Measurements from ENCODE around the gene CPA5.

Gene CPA5

GRCh38 chr7:130365511-130366441 is 21.2 kb downstream of the CPA5 start:
- ChIA-PET CTCF (interaction anchor here (0.6 kb wide), 1 partner anchor 29 kb away, joined by 4 read pairs; no protein-coding TSS in a partner anchor), POLR2A (no interaction called here)
- DNase-seq (ENCODE audit: extremely low spot score), result no peak

GRCh38 chr7:130366564-130366963 is 21.9 kb downstream of the CPA5 start:
- no peak for DNase-seq (ENCODE audit: extremely low spot score)
- ChIA-PET POLR2A (no interaction called here), CTCF (no interaction called here)
- TF ChIP-seq BHLHE40 (IDR thresholded peaks at IDR 0.05; ENCODE audit: borderline replicate concordance) (no peak), CTBP1 (IDR thresholded peaks at IDR 0.05; ENCODE audit: borderline replicate concordance) (no peak), SP1 (IDR thresholded peaks at IDR 0.05) (no peak), SUZ12 (IDR thresholded peaks at IDR 0.05) (no peak), ZNF384 (IDR thresholded peaks at IDR 0.05) (no peak), L3MBTL2 (conservative IDR thresholded peaks at IDR 0.05) (no peak), FOXK2 (IDR thresholded peaks at IDR 0.05) (no peak), LEF1 (IDR thresholded peaks at IDR 0.05; ENCODE audit: borderline replicate concordance) (no peak), HDGF (IDR thresholded peaks at IDR 0.05; ENCODE audit: borderline replicate concordance) (no peak), ELF4 (IDR thresholded peaks at IDR 0.05) (no peak), NFRKB (IDR thresholded peaks at IDR 0.05) (no peak), TARDBP (IDR thresholded peaks at IDR 0.05) (no peak), PKNOX1 (IDR thresholded peaks at IDR 0.05) (no peak), ARNT (IDR thresholded peaks at IDR 0.05) (no peak)

More at GRCh38 chr7:130365511-130366441, 21.2 kb downstream of the CPA5 start:
- no peak for TF ChIP-seq HDGF (IDR thresholded peaks at IDR 0.05; ENCODE audit: borderline replicate concordance)
- no peak for TF ChIP-seq CTBP1 (IDR thresholded peaks at IDR 0.05; ENCODE audit: borderline replicate concordance)
- TF ChIP-seq BHLHE40 (IDR thresholded peaks at IDR 0.05; ENCODE audit: borderline replicate concordance), result no peak
- TF ChIP-seq L3MBTL2 (conservative IDR thresholded peaks at IDR 0.05), result no peak
- TF ChIP-seq ZNF384 (IDR thresholded peaks at IDR 0.05), result no peak
- no peak for TF ChIP-seq SP1 (IDR thresholded peaks at IDR 0.05)
- no peak for TF ChIP-seq ELF4 (IDR thresholded peaks at IDR 0.05)
- no peak for TF ChIP-seq FOXA1 (IDR thresholded peaks at IDR 0.05)
- TF ChIP-seq PKNOX1 (IDR thresholded peaks at IDR 0.05), result no peak
- no peak for TF ChIP-seq SUZ12 (IDR thresholded peaks at IDR 0.05)
- TF ChIP-seq NFRKB (IDR thresholded peaks at IDR 0.05), result no peak
- no peak for TF ChIP-seq TARDBP (IDR thresholded peaks at IDR 0.05)
- TF ChIP-seq LEF1 (IDR thresholded peaks at IDR 0.05; ENCODE audit: borderline replicate concordance), result no peak

GRCh38 chr7:130367088-130367755 is 22.6 kb downstream of the CPA5 start:
- DNase-seq (ENCODE audit: extremely low spot score), result no peak
- CTCF ChIA-PET, result no interaction called here
- POLR2A ChIA-PET, result no interaction called here
- TF ChIP-seq SUZ12 (IDR thresholded peaks at IDR 0.05) (no peak), TARDBP (IDR thresholded peaks at IDR 0.05) (no peak), CTBP1 (IDR thresholded peaks at IDR 0.05; ENCODE audit: borderline replicate concordance) (no peak), ARNT (IDR thresholded peaks at IDR 0.05) (no peak), BHLHE40 (IDR thresholded peaks at IDR 0.05; ENCODE audit: borderline replicate concordance) (no peak), PKNOX1 (IDR thresholded peaks at IDR 0.05) (no peak), NFRKB (IDR thresholded peaks at IDR 0.05) (no peak), L3MBTL2 (conservative IDR thresholded peaks at IDR 0.05) (no peak), SP1 (IDR thresholded peaks at IDR 0.05) (no peak), FOXM1 (IDR thresholded peaks at IDR 0.05; ENCODE audit: borderline replicate concordance) (no peak)

GRCh38 chr7:130367836-130368746 is 23.5 kb downstream of the CPA5 start:
- ChIA-PET POLR2A (no interaction called here), CTCF (no interaction called here)
- no peak for DNase-seq (ENCODE audit: extremely low spot score)
- no peak for TF ChIP-seq SUZ12 (IDR thresholded peaks at IDR 0.05)
- no peak for TF ChIP-seq FOXA1 (IDR thresholded peaks at IDR 0.05)
- TF ChIP-seq ARNT (IDR thresholded peaks at IDR 0.05), result no peak
- TF ChIP-seq L3MBTL2 (conservative IDR thresholded peaks at IDR 0.05), result no peak
- TF ChIP-seq NFRKB (IDR thresholded peaks at IDR 0.05), result no peak
- no peak for TF ChIP-seq LEF1 (IDR thresholded peaks at IDR 0.05; ENCODE audit: borderline replicate concordance)
- no peak for TF ChIP-seq ZNF384 (IDR thresholded peaks at IDR 0.05)
- TF ChIP-seq BHLHE40 (IDR thresholded peaks at IDR 0.05; ENCODE audit: borderline replicate concordance), result no peak
- no peak for TF ChIP-seq SP1 (IDR thresholded peaks at IDR 0.05)
- no peak for TF ChIP-seq HDGF (IDR thresholded peaks at IDR 0.05; ENCODE audit: borderline replicate concordance)

GRCh38 chr7:130369110-130369711 is 24.6 kb downstream of the CPA5 start:
- TF ChIP-seq PKNOX1 (IDR thresholded peaks at IDR 0.05), result no peak
- TF ChIP-seq HDGF (IDR thresholded peaks at IDR 0.05; ENCODE audit: borderline replicate concordance), result no peak
- no peak for TF ChIP-seq TARDBP (IDR thresholded peaks at IDR 0.05)
- no peak for TF ChIP-seq L3MBTL2 (conservative IDR thresholded peaks at IDR 0.05)
- TF ChIP-seq SP1 (IDR thresholded peaks at IDR 0.05), result no peak
- no peak for TF ChIP-seq BHLHE40 (IDR thresholded peaks at IDR 0.05; ENCODE audit: borderline replicate concordance)
- TF ChIP-seq NFRKB (IDR thresholded peaks at IDR 0.05), result no peak
- no peak for TF ChIP-seq ELF4 (IDR thresholded peaks at IDR 0.05)
- no peak for TF ChIP-seq FOXK2 (IDR thresholded peaks at IDR 0.05)
- no peak for TF ChIP-seq FOXM1 (IDR thresholded peaks at IDR 0.05; ENCODE audit: borderline replicate concordance)
- CTCF ChIA-PET, result no interaction called here
- POLR2A ChIA-PET, result no interaction called here
- DNase-seq (ENCODE audit: extremely low spot score), result no peak

Measured in HEK293T (cell line).